Body of pancreas (tissue), 4 donors: ENCODE results near the gene ALPI. TPM values are rescaled to one million over a fixed set of nuclear protein-coding genes. Genes with fewer than 3 reads are reported as not detected.

Experiments used
- ATAC-seq: fragments of 150-250 bp; one replicate; pipeline ENCODE4 v1.9.1; 2016
- DNase-seq, 4 donors: peaks; one replicate each; pipeline ENCODE4 v3.0.0-alpha.2; 2019
- H3K27ac ChIP-seq, 4 donors: fragments of 200-600 bp; sonication (generic); 1 replicate in 3 of 4; 2 replicates in 1 of 4; pipeline versions ENCODE4 v1.5.1 to v1.6.1; 2016 to 2019; ENCODE audit warnings: mild to moderate bottlenecking in 1 of 4, mixed read lengths in 1 of 4, moderate library complexity in 1 of 4
- H3K27me3 ChIP-seq, 2 donors: fragments of 200-600 bp; sonication (generic); one replicate each; pipeline ENCODE4 v1.6.0; 2016; ENCODE audit warnings: mild to moderate bottlenecking in 1 of 2
- H3K36me3 ChIP-seq, 2 donors: fragments of 200-600 bp; sonication (generic); replicated peaks in 1 of 2; 2 replicates each; pipeline ENCODE4 v1.5.1; 2016; ENCODE audit warnings: low read depth in 2 of 2; ENCODE audit not compliant: insufficient read depth in 1 of 2
- H3K4me1 ChIP-seq: fragments of 200-600 bp; sonication (generic); one replicate; pipeline ENCODE4 v1.6.0; 2016
- H3K4me3 ChIP-seq, 2 donors: fragments of 200-600 bp; sonication (generic); 1 replicate in 1 of 2; 2 replicates in 1 of 2; pipeline ENCODE4 v1.5.1; 2016 to 2019
- H3K9me3 ChIP-seq, 3 donors: fragments of 200-600 bp; sonication (generic); 1 replicate in 2 of 3; 2 replicates in 1 of 3; pipeline ENCODE4 v1.5.1; 2016
- POLR2A ChIP-seq, 3 donors: fragments of 450-650 bp; IDR thresholded peaks; one replicate each; pipeline ENCODE4 v1.6.1; 2016; ENCODE audit warnings: antibody characterized with exemption in 3 of 3, mild to moderate bottlenecking in 2 of 3
- WGBS, 2 donors: methylation state at CpG; one replicate each; pipeline ENCODE4 v1.1.5; 2017; 5-methylcytosine and 5-hydroxymethylcytosine counted together
- intact Hi-C: fragments of 100-400 bp; cut with DNase I; formaldehyde crosslinking; loops from one replicate; pipeline ENCODE4 v1.15.1; 2023
- total RNA-seq, 2 donors: library from RNA; depleted of rRNA; stranded (reverse); fragments of >200 nt; gene quantifications; one replicate each; pipeline ENCODE4 v1.1.0, GENCODE V29; 2016
- TF ChIP-seq, protein P1 (sequence below), 7 experiments: fragments of 450-650 bp in 4 of 7; fragments of 200-600 bp in 3 of 7; sonication (generic) in 3 of 7; IDR thresholded peaks; one replicate each; pipeline ENCODE4 v1.5.1; 2016 to 2019; ENCODE audit warnings: antibody characterized with exemption in 7 of 7

The ALPI gene
- total RNA-seq, 2 donors from 2014 or later = not detected

DNA sequence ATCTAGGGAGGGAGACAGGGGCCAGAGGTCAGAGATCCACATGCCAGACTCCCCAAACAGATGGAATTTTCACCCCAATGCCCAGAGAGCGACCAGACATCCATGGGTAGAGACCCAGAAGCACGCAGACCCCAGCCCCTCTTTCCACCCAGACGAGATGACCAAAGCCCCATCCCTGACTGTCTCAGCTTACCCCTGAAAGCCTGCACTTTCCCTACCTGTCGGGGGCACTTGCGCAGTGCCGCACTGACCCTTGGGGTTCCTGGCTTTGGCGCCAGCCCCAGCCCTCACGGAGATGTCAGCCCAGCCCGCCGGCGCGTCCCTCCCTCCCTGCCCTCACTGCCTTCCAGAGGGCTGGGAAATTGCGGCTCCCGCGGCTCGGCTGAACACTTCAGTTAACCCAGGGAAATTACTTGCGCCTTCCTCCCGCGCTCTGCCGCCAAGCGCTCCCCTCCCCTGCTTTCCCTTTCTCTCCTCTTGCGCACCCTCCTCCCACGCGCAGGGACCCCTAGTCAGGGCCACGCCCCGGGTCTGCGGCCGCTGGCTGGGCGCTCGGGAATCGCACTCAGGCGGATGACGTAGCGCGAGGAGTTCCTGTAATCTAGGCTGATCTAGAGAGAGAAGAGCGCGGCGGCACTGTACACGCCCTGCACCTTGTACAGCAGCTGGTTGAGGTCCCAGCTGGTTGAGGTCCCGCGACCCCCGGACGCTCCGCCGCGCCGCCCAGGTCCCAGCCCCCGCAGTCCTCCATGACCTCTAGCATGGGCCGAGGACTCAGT, 37.3 kb upstream of the ALPI start:
- ATAC-seq (no peak), DNase-seq (peak in 2 of 4 donors; percentile 17 to 34)
- Histone ChIP-seq H3K27me3 (peaks cover 0 to 23% of the 10 kb centered on the region in 2 donors), H3K4me1 (peaks cover 31% of the 10 kb centered on the region), H3K4me3 (no peak overlapping the region), H3K9me3 (no peaks in the 10 kb centered on the region), H3K27ac (no peak overlapping the region), H3K36me3 (no peaks in the 10 kb centered on the region)
- no peak for TF ChIP-seq POLR2A (IDR thresholded peaks at IDR 0.05)
- TF ChIP-seq, protein P1, sequence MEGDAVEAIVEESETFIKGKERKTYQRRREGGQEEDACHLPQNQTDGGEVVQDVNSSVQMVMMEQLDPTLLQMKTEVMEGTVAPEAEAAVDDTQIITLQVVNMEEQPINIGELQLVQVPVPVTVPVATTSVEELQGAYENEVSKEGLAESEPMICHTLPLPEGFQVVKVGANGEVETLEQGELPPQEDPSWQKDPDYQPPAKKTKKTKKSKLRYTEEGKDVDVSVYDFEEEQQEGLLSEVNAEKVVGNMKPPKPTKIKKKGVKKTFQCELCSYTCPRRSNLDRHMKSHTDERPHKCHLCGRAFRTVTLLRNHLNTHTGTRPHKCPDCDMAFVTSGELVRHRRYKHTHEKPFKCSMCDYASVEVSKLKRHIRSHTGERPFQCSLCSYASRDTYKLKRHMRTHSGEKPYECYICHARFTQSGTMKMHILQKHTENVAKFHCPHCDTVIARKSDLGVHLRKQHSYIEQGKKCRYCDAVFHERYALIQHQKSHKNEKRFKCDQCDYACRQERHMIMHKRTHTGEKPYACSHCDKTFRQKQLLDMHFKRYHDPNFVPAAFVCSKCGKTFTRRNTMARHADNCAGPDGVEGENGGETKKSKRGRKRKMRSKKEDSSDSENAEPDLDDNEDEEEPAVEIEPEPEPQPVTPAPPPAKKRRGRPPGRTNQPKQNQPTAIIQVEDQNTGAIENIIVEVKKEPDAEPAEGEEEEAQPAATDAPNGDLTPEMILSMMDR (IDR thresholded peaks at IDR 0.05) = no peak
- intact Hi-C loops = no loop called here
- 1 to 3% methylated on average over 10 to 49 of the region's 49 CpGs for WGBS, 2 donors

GRCh38 chr2:232419245-232420072, 36.5 kb upstream of the ALPI start:
- Histone ChIP-seq H3K9me3 (no peaks in the 10 kb centered on the region), H3K4me1 (peaks cover 31% of the 10 kb centered on the region), H3K36me3 (no peaks in the 10 kb centered on the region), H3K27ac (no peak overlapping the region), H3K27me3 (peaks cover 0 to 23% of the 10 kb centered on the region in 2 donors), H3K4me3 (no peak overlapping the region)
- WGBS, 2 donors = 8% methylated on average over 79 of the region's 79 CpGs; no CpG with 5 or more reads in 1 of the 2 donors
- intact Hi-C loops = no loop called here
- DNase-seq (no peak), ATAC-seq (no peak)
- TF ChIP-seq, protein P1 (IDR thresholded peaks at IDR 0.05) = no peak
- no peak for TF ChIP-seq POLR2A (IDR thresholded peaks at IDR 0.05)

DNA sequence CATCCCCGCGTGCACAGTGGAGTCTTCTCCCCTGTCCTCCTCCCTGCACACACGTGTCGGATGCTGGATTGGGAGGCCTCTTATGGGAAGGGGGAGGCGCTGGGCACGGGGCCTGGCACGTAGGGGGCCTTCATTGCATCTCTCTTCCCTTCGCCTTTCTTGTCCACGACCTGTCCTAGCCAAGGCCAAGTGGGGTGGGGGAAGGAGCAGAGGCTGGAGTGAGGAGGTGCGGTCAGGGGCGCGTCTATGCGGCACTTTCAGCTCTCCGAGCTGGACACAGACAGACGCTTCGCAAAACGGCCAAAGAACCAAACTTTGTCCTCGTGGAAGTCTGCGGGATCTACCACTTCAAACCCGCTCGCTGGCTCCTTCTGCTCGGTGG, 35.9 kb upstream of the ALPI start:
- intact Hi-C loops = no loop called here
- Histone ChIP-seq H3K4me3 (no peak overlapping the region), H3K9me3 (no peaks in the 10 kb centered on the region), H3K27ac (no peak overlapping the region), H3K27me3 (peaks cover 0 to 20% of the 10 kb centered on the region in 2 donors), H3K4me1 (peaks cover 31% of the 10 kb centered on the region), H3K36me3 (no peaks in the 10 kb centered on the region)
- TF ChIP-seq, protein P1 (IDR thresholded peaks at IDR 0.05) = no peak
- TF ChIP-seq POLR2A (IDR thresholded peaks at IDR 0.05) = no peak
- WGBS, 2 donors = 6 to 8% methylated on average over 12 to 22 of the region's 22 CpGs
- ATAC-seq = no peak
- DNase-seq = no peak

- no peak overlapping the region for H3K27ac ChIP-seq
- peak; percentile 71 for ATAC-seq
- H3K9me3 ChIP-seq = no peaks in the 10 kb centered on the region
- H3K36me3 ChIP-seq = no peaks in the 10 kb centered on the region
- intact Hi-C loops = no loop called here
- H3K27me3 ChIP-seq = peaks cover 0 to 20% of the 10 kb centered on the region in 2 donors
- peak; percentile 44 to 71 (median 54) for DNase-seq
- H3K4me3 ChIP-seq = no peak overlapping the region
- TF ChIP-seq, protein P1 (IDR thresholded peaks at IDR 0.05) = peak in 1 of 7 experiments; percentile 28
- TF ChIP-seq POLR2A (IDR thresholded peaks at IDR 0.05) = peak in 1 of 3 donors; percentile 14
- WGBS, 2 donors = 1 to 2% methylated on average over 22 to 65 of the region's 79 CpGs
- peaks cover 31% of the 10 kb centered on the region for H3K4me1 ChIP-seq
Observed at GRCh38 chr2:232420463-232421188, 35.3 kb upstream of the ALPI start.
